HG02870 (cell line): ENCODE results near the gene MRPS10.

ENCODE experiments used
- ATAC-seq: cut with Tn5 transposase; IDR thresholded peaks from one replicate; pipeline ENCODE4 v1.9.1; 2021; ENCODE audit warnings: mild to moderate bottlenecking, moderate library complexity; ENCODE audit not compliant: unreplicated experiment

MRPS10 gene

GRCh38 chr6:42217519-42218367 is at the start of gene MRPS10:
MRPS10 (minus strand) TSS chr6:42217861; CDS start chr6:42217849, 12 bp downstream.
- ATAC-seq, result peak; percentile 91

- no peak for ATAC-seq
Observed at GRCh38 chr6:42266538-42266937, 48.9 kb upstream of the MRPS10 start.

GRCh38 chr6:42264852-42265390 is 47.3 kb upstream of the MRPS10 start:
- no peak for ATAC-seq

GRCh38 chr6:42264162-42264851 is 46.6 kb upstream of the MRPS10 start:
- ATAC-seq, result no peak

GRCh38 chr6:42263165-42263728 is 45.6 kb upstream of the MRPS10 start:
- no peak for ATAC-seq

GRCh38 chr6:42260972-42261371 is 43.3 kb upstream of the MRPS10 start:
- no peak for ATAC-seq

- ATAC-seq, result no peak
Observed at GRCh38 chr6:42260396-42260888, 42.8 kb upstream of the MRPS10 start.

- no peak for ATAC-seq
Observed at GRCh38 chr6:42259841-42260395, 42.3 kb upstream of the MRPS10 start.

- no peak for ATAC-seq
Observed at GRCh38 chr6:42259286-42259685, 41.6 kb upstream of the MRPS10 start.

- ATAC-seq, result no peak
Observed at GRCh38 chr6:42257614-42258013, 40.0 kb upstream of the MRPS10 start.

GRCh38 chr6:42257063-42257462 is 39.4 kb upstream of the MRPS10 start:
- ATAC-seq, result no peak

GRCh38 chr6:42255050-42255449 is 37.4 kb upstream of the MRPS10 start:
- ATAC-seq, result no peak

- no peak for ATAC-seq
Observed at GRCh38 chr6:42254505-42254904, 36.8 kb upstream of the MRPS10 start.

- no peak for ATAC-seq
Observed at GRCh38 chr6:42251911-42252637, 34.4 kb upstream of the MRPS10 start.

- no peak for ATAC-seq
Observed at GRCh38 chr6:42251500-42251899, 33.8 kb upstream of the MRPS10 start.

GRCh38 chr6:42250274-42250931 is 32.7 kb upstream of the MRPS10 start:
- no peak for ATAC-seq

- ATAC-seq, result no peak
Observed at GRCh38 chr6:42249279-42249678, 31.6 kb upstream of the MRPS10 start.

GRCh38 chr6:42243046-42243445 is 25.4 kb upstream of the MRPS10 start:
- no peak for ATAC-seq

GRCh38 chr6:42241915-42242314 is 24.3 kb upstream of the MRPS10 start:
- ATAC-seq, result no peak
